ENCODE measurements around the gene CDH6.

DNA sequence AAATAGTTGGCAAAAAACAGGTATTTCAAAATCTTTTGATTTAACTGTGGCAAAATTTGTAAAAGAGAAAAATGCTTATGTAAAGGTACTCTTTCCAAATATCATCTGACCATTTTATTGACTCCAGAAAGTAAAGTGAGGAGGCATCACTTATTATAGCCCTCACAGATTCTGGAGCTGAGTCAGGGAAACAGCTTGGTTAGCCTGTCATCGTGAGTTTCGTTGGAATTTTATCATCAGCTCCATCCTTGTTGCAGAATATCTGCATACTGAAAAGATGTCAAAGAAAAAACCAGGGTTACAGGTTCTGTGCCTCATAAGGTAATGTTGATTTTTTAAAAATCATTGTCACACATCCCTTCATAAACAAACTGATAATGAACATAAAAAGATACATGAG is 74.8 kb downstream of the CDH6 start:
- TF ChIP-seq, protein P1, sequence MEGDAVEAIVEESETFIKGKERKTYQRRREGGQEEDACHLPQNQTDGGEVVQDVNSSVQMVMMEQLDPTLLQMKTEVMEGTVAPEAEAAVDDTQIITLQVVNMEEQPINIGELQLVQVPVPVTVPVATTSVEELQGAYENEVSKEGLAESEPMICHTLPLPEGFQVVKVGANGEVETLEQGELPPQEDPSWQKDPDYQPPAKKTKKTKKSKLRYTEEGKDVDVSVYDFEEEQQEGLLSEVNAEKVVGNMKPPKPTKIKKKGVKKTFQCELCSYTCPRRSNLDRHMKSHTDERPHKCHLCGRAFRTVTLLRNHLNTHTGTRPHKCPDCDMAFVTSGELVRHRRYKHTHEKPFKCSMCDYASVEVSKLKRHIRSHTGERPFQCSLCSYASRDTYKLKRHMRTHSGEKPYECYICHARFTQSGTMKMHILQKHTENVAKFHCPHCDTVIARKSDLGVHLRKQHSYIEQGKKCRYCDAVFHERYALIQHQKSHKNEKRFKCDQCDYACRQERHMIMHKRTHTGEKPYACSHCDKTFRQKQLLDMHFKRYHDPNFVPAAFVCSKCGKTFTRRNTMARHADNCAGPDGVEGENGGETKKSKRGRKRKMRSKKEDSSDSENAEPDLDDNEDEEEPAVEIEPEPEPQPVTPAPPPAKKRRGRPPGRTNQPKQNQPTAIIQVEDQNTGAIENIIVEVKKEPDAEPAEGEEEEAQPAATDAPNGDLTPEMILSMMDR (conservative IDR thresholded peaks at IDR 0.05; ENCODE audit: low read length) = no peak
- no peak for TF ChIP-seq EZH2phosphoT487 (IDR thresholded peaks at IDR 0.05; ENCODE audit: borderline replicate concordance)

All from Loucy (cell line).